Epidermal melanocyte (primary cell): ENCODE data around the gene DHX36.

Experiments
- DNase-seq: peaks from one replicate; pipeline ENCODE4 v3.0.0; 2011; ENCODE audit warnings: low spot score; ENCODE audit not compliant: insufficient read length

DHX36 gene

GRCh38 chr3:154225536-154225935 is 98.8 kb downstream of the DHX36 start:
- no peak for DNase-seq

GRCh38 chr3:154224866-154225265 is 99.4 kb downstream of the DHX36 start:
- no peak for DNase-seq

GRCh38 chr3:154224366-154224765 is 99.9 kb downstream of the DHX36 start:
- no peak for DNase-seq

GRCh38 chr3:154223519-154223918 is 100.8 kb downstream of the DHX36 start:
- DNase-seq: no peak
